ENCODE results near the gene SUN5. TPM values are rescaled to one million over a fixed set of nuclear protein-coding genes. Genes with fewer than 3 reads are reported as not detected.

SUN5 gene
- total and polyA plus RNA-seq, 9 donors = not detected

DNA sequence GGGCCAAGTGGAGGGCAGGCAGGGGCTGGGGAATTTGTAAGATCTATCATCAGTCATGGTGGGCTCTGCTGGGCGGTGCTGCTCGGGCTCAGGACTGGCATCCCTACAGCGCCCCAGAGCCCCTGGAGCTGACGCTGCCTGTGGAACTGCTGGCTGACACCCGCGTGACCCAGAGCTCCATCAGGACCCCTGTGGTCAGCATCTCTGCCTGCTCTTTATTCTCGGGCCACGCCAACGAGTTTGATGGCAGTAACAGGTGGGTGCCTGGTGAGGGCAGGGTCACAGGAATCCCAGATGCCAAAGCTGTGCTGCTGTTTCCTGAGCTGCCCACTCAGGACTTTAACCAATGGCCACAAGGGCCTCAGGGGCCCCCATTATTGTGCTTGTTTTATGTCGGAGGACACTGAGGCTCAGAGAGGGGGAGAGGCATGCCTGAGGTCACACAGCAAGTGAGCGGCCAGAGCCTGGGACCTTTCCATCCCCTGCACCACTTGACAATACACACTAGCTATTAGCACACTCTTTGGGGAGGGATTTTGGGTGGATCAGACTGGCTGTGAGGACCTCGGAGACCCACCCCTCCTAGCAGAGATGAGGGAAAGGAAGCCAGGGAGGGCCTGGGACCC is 9.6 kb upstream of the SUN5 start:
- WGBS (ENCODE audit: insufficient coverage) = 52% methylated on average over 9 of the region's 12 CpGs
- Histone ChIP-seq H3K27ac (ENCODE audit: low read length) (no peak overlapping the region), H3K27me3 (ENCODE audit: control insufficient read depth, insufficient read depth, low read length) (peaks cover 11% of the 10 kb centered on the region), H3K36me3 (ENCODE audit: control insufficient read depth, insufficient read depth, low read length) (no peaks in the 10 kb centered on the region), H3K4me1 (ENCODE audit: control insufficient read depth, insufficient read depth, low read length) (no peaks in the 10 kb centered on the region), H3K4me3 (ENCODE audit: low read length) (no peak overlapping the region), H3K9me3 (replicated peaks; ENCODE audit: control insufficient read depth, low read depth, low read length) (no peaks in the 10 kb centered on the region)
- DNase-seq = no peak

DNA sequence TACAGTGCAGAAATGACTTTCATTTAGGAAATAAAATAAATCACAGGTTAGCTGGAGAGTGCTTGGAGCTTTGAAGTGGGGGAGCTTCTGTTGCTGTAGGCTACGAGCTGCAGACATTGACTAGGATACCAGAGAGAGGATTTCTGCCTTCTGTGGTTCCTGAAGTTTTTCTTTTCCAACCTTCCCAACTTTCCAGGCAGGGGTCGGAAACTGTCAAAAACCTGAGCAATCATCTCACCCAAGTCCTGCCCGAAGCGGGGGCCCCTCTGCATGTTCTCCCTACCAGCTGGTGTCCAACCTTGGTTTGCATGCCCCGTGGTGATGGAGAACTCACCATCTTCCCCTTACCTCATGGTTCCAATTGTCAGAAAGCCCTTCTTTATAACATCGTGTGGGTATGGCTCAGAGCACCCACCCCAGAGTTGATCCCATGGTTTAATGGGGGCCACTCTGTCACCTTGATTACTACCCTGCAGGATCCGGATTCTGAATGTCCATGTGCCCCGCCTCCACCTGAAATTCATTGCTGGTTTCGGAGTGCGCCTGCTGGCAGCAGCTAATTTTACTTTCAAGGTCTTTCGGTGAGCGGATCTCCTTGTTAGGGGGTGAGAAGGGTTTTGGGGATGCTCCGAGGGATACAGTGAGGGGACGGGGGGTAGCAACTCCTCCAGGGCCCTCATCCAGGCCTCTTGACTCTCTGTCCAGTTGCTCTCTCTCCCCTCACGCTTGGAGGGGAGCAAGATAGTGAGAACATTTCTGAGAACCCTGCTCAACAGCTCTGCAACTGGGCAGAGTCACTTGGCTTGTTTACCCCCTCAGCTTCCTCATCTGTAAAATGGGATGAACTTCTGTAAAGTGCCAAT is 8.3 kb upstream of the SUN5 start:
- Histone ChIP-seq H3K27ac (ENCODE audit: low read length) (no peak overlapping the region), H3K4me3 (ENCODE audit: low read length) (no peak overlapping the region), H3K4me1 (ENCODE audit: control insufficient read depth, insufficient read depth, low read length) (no peaks in the 10 kb centered on the region), H3K36me3 (ENCODE audit: control insufficient read depth, insufficient read depth, low read length) (no peaks in the 10 kb centered on the region), H3K9me3 (replicated peaks; ENCODE audit: control insufficient read depth, low read depth, low read length) (no peaks in the 10 kb centered on the region), H3K27me3 (ENCODE audit: control insufficient read depth, insufficient read depth, low read length) (peaks cover 11% of the 10 kb centered on the region)
- WGBS (ENCODE audit: insufficient coverage) = 78% methylated on average over 5 of the region's 15 CpGs
- DNase-seq = no peak

DNA sequence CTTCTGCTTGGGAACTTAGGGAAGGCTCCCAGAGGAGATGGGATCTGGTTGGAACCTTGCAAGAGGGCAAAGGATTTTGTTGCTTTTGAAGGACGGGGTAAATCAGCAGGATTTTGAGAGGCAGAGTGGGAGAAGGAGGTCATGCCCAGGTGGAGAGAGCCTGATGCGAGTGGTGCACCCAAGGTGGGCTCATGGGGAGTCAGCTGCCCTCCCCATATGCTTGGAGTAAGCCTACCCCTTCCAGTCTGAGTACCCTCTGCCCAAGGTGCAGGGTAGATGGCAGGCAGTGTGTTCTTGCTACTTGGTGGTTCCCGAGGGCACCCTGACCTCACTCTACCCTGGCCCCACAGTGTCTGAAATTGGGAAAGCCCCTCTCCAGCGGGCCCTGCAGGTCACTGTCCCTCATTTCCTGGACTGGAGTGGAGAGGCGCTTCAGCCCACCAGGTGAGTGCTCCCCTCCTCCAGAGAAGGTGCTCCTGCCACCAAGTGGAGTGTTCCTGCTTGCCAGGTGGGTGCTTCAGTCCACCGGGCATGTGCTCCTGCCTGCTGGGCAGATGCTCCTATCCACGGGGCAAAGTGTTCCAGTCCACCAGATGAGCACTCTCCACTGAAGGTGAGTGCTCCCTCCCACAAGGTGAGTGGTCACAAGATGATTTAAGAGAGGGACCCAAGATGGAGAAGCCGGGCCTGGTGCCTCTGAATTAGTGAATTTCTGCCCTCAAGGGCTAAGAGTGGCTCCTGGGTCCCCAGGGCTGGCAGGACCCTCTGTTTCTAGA is 6.6 kb upstream of the SUN5 start:
- WGBS (ENCODE audit: insufficient coverage) = 81% methylated on average over 7 of the region's 8 CpGs
- no peak for DNase-seq
- no peaks in the 10 kb centered on the region for H3K4me1 ChIP-seq (ENCODE audit: control insufficient read depth, insufficient read depth, low read length)

DNA sequence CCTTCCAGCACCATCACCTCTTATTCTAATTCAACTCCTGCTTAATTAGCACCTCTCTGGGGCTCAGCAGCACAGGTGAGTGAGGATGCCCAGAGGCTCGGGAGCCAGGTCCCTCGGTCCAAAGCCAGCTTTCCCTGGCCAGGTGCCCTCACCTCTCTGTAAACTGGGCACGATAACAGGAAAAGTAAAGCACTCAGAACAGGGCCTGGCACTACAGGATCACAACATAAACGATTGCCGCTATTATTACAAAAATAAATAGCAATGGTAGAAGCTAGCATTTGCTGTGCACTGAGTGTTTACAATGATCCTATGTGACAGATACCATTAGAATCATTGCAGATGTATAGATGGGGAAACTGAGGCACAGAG is 5.9 kb upstream of the SUN5 start:
- H3K27me3 ChIP-seq (ENCODE audit: control insufficient read depth, insufficient read depth, low read length) = peaks cover 2% of the 10 kb centered on the region
- no peak overlapping the region for H3K4me3 ChIP-seq (ENCODE audit: low read length)
- no peaks in the 10 kb centered on the region for H3K36me3 ChIP-seq (ENCODE audit: control insufficient read depth, insufficient read depth, low read length)
- peaks cover 4% of the 10 kb centered on the region for H3K9me3 ChIP-seq (replicated peaks; ENCODE audit: control insufficient read depth, low read depth, low read length)
- DNase-seq = no peak
- H3K27ac ChIP-seq (ENCODE audit: low read length) = no peak overlapping the region
- H3K4me1 ChIP-seq (ENCODE audit: control insufficient read depth, insufficient read depth, low read length) = no peaks in the 10 kb centered on the region
- WGBS (ENCODE audit: insufficient coverage) = no CpG with 5 or more reads among the region's 5 CpGs

More for the DNA sequence above, 6.6 kb upstream of the SUN5 start:
- Histone ChIP-seq H3K4me3 (ENCODE audit: low read length) (no peak overlapping the region), H3K27me3 (ENCODE audit: control insufficient read depth, insufficient read depth, low read length) (peaks cover 5% of the 10 kb centered on the region), H3K36me3 (ENCODE audit: control insufficient read depth, insufficient read depth, low read length) (no peaks in the 10 kb centered on the region), H3K9me3 (replicated peaks; ENCODE audit: control insufficient read depth, low read depth, low read length) (no peaks in the 10 kb centered on the region), H3K27ac (ENCODE audit: low read length) (no peak overlapping the region)

DNA sequence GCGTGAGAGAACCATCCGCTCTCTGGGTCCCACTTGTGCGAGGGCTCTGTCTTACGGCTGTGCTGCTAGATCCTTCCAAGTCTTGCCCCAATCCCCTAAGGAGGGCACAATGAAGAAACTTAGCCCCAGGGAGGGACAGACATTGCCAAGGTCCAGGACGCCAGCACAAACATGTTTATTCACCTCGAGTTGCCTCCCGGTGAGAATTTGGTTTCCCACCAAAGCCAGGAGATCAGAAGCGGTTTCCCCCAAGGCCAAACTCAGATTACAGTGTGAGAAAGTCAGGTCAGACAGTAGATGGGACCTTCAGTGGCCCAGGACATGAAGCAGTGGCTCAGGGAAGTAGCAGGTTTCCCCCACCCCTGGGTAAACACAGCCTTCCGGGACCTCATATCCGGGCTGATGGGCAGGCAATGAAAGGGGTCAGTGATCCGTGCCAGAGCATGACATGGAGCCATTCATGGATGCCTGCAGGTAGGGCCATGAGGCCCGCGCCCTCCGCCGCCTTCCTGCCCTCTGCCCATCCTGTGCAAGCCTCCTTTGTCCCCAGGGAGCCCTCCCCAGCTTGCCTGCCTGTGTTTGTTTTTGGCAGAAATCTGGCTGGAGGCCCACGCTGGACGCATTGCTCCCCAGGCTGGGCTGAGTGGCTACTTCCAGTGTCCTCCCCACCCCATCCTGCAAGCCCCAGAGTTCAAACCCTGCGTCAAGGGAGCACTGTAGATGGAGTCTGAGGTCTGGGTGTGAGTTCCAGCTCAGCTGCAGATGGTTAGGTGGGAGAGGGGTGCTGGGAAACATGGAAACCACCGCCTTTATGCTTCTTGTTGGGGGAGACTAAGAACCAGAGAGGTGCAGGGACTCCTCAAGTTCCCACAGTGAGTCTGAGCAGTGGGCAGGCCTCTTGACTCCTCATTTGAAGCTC is 5.2 kb upstream of the SUN5 start:
- DNase-seq = no peak

DNA sequence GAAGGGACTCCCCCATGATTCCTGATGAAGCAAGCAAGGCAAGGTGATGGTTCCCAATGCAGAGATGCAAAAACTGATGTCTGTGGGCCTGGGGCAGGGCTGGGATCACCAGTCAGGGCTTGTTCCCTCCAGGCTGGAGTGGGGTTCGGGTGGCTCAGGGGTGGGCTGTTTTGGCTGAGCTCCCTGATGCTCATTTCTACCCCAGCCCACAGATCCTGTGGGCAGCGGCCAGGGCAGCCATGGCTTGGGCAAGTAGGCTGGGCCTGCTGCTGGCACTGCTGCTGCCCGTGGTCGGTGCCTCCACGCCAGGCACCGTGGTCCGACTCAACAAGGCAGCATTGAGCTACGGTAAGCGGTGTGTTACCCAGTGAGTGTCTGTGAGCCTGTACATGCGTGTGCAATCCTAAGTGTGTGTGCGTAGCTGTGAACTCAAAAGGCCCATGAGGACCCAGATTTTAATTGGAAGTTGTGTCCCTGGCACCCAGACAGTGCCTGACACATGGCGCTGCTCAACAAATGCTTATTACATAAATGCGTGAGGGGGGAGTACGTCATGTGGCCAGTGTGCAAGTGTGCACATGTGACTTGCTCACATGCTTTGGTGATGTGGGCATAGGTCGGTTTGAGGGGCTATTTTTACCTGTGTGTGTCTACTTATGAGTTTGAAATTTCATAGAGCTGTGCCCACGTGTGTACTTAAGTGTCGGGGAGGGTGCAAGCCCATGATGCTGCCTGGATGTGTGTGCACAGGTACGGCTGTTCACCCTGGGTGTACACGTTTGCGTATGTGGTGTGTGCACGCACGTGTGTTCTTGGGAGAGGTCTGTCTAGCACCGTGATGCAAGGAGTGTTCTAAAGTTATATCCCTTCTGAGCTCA is 4.3 kb upstream of the SUN5 start:
- 84% methylated on average over 23 of the region's 23 CpGs for WGBS (ENCODE audit: insufficient coverage)
- no peaks in the 10 kb centered on the region for H3K36me3 ChIP-seq (ENCODE audit: control insufficient read depth, insufficient read depth, low read length)
- peaks cover 6% of the 10 kb centered on the region for H3K9me3 ChIP-seq (replicated peaks; ENCODE audit: control insufficient read depth, low read depth, low read length)
- no peaks in the 10 kb centered on the region for H3K27me3 ChIP-seq (ENCODE audit: control insufficient read depth, insufficient read depth, low read length)
- no peak overlapping the region for H3K27ac ChIP-seq (ENCODE audit: low read length)
- H3K4me3 ChIP-seq (ENCODE audit: low read length) = no peak overlapping the region
- no peak for DNase-seq
- no peaks in the 10 kb centered on the region for H3K4me1 ChIP-seq (ENCODE audit: control insufficient read depth, insufficient read depth, low read length)

More for the DNA sequence above, 5.2 kb upstream of the SUN5 start:
- H3K9me3 ChIP-seq (replicated peaks; ENCODE audit: control insufficient read depth, low read depth, low read length) = peaks cover 6% of the 10 kb centered on the region
- H3K36me3 ChIP-seq (ENCODE audit: control insufficient read depth, insufficient read depth, low read length) = no peaks in the 10 kb centered on the region
- WGBS (ENCODE audit: insufficient coverage) = 69% methylated on average over 13 of the region's 19 CpGs
- H3K27me3 ChIP-seq (ENCODE audit: control insufficient read depth, insufficient read depth, low read length) = no peaks in the 10 kb centered on the region
- no peak overlapping the region for H3K4me3 ChIP-seq (ENCODE audit: low read length)
- H3K4me1 ChIP-seq (ENCODE audit: control insufficient read depth, insufficient read depth, low read length) = no peaks in the 10 kb centered on the region
- H3K27ac ChIP-seq (ENCODE audit: low read length) = no peak overlapping the region

DNA sequence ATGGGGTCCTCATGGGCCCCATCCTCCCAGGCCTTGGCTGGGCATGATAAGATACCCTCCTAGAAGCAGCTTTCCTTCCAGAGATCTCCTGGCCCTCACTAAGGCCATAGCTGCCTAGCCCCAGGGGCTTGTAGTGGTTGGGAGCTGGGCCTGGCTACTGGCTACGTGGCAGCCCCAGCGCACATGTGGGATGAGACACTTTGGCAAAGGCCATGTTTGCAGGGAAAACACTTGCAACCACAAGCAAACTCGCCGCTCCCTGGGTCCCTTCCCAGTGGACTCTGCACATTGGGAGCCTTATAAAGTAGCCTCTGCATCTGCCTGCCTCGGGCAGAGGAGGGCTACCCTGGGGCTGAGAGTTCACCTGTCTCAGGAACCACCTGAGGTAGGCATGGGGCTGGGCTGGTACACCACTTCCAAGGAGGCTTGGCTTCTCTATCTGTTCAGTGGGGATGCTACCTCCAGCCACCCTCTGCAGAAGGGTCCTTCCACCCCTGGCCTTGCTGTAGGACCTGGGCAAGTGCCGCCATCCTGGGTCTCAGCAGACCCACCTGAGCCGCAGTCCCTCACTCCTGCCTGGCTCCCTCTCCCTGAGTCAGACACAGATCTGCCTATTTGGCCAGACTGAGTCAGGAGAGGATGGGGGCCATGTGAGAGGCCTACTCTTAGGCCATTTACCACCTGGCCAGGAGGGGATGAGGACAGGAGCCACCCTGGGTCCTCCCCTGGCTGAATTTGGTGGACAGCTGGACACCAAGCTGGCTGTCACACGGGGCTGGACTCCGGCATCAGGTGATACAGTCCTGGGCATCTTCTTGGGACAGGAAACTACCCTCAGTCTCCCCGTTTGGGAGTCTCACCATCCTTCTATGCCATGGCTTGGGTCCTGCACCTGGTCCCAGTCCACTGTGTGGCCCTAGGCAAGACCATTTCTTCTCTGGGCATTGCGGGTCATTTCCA is 3.4 kb upstream of the SUN5 start, which contains the start of gene BPIFB2:
Gene BPIFB2, plus strand, starts transcription at position 329 of the 960 bp plus-strand sequence. CDS start 871 bp downstream, outside the sequence.
- no peak within 1 kb of the TSS for H3K27ac ChIP-seq (ENCODE audit: low read length)
- DNase-seq = no peak
- H3K4me3 ChIP-seq (ENCODE audit: low read length) = no peak within 1 kb of the TSS
- peaks cover 6% of the 10 kb centered on the region for H3K9me3 ChIP-seq (replicated peaks; ENCODE audit: control insufficient read depth, low read depth, low read length)
- 78% methylated on average over 9 of the region's 11 CpGs for WGBS (ENCODE audit: insufficient coverage)
- no peaks in the 10 kb centered on the region for H3K36me3 ChIP-seq (ENCODE audit: control insufficient read depth, insufficient read depth, low read length)
- no peaks in the 10 kb centered on the region for H3K4me1 ChIP-seq (ENCODE audit: control insufficient read depth, insufficient read depth, low read length)
- H3K27me3 ChIP-seq (ENCODE audit: control insufficient read depth, insufficient read depth, low read length) = no peaks in the 10 kb centered on the region

DNA sequence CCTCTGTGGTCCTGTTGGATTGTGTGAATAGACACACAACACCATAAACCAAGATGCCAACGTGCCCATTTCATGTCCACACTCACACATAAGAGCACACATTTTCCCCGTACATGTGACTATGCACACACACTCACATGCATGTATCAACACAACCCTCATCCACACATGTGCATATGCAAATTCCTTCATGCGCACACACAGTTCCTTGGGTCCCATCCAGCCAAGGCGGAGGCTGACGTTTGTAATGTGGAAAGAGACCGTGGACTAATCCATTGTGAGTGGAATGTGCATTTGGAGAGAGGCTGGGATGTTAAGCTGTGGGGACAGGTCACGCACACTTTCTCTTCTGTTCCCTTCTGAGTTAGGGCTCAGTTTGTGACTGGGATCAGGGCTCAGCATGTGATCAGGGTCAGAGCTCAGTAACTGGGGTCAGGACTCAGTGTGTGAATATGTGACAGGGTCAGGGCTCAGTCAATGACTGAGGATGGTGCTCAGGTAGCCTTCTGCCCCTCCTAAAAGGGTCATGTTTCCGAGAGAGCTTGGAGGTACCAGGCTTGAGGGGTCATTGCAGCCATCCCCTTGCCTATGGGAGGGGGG is 2.6 kb upstream of the SUN5 start:
- WGBS (ENCODE audit: insufficient coverage) = 54% methylated on average over 4 of the region's 8 CpGs

More for the DNA sequence above, 2.6 kb upstream of the SUN5 start:
- Histone ChIP-seq H3K36me3 (ENCODE audit: control insufficient read depth, insufficient read depth, low read length) (no peaks in the 10 kb centered on the region), H3K4me3 (ENCODE audit: low read length) (no peak overlapping the region), H3K9me3 (replicated peaks; ENCODE audit: control insufficient read depth, low read depth, low read length) (peaks cover 6% of the 10 kb centered on the region), H3K27me3 (ENCODE audit: control insufficient read depth, insufficient read depth, low read length) (no peaks in the 10 kb centered on the region), H3K4me1 (ENCODE audit: control insufficient read depth, insufficient read depth, low read length) (no peaks in the 10 kb centered on the region), H3K27ac (ENCODE audit: low read length) (no peak overlapping the region)
- DNase-seq = no peak
